Skeletal muscle tissue (tissue), 4 donors: ENCODE measurements around the gene KLF17. TPM values are rescaled to one million over a fixed set of nuclear protein-coding genes. Genes with fewer than 3 reads are reported as not detected.

Experiments
- H3K27ac ChIP-seq: one replicate; pipeline ENCODE4 v1.7.0; 2013; ENCODE audit warnings: mild to moderate bottlenecking, low read depth, low read length, inconsistent platforms
- H3K27me3 ChIP-seq, 3 donors: one replicate each; pipeline ENCODE4 v1.7.0; 2013; ENCODE audit warnings: low read length in 3 of 3; ENCODE audit not compliant: control insufficient read depth in 3 of 3, insufficient read depth in 3 of 3
- H3K36me3 ChIP-seq, 3 donors: one replicate each; pipeline ENCODE4 v1.7.0; 2013; ENCODE audit warnings: low read length in 3 of 3; ENCODE audit not compliant: control insufficient read depth in 3 of 3, insufficient read depth in 3 of 3
- H3K4me1 ChIP-seq, 3 donors: one replicate each; pipeline ENCODE4 v1.7.0; 2013; ENCODE audit warnings: low read length in 3 of 3, mild to moderate bottlenecking in 3 of 3; ENCODE audit not compliant: control insufficient read depth in 3 of 3, insufficient read depth in 3 of 3
- H3K4me3 ChIP-seq, 3 donors: one replicate each; pipeline ENCODE4 v1.7.0; 2013; ENCODE audit warnings: low read length in 3 of 3
- H3K9ac ChIP-seq, 3 donors: one replicate each; pipeline ENCODE4 v1.7.0; 2013; ENCODE audit warnings: low read length in 3 of 3, mild to moderate bottlenecking in 3 of 3, moderate library complexity in 2 of 3, low read depth in 1 of 3
- H3K9me3 ChIP-seq, 3 donors: one replicate each; pipeline ENCODE4 v1.7.0; 2013; ENCODE audit warnings: low read length in 3 of 3; ENCODE audit not compliant: control insufficient read depth in 3 of 3
- total RNA-seq: library from RNA; depleted of rRNA; stranded (reverse); fragments of >200 nt; gene quantifications from one replicate; pipeline ENCODE4 v1.2.3, GENCODE V29; 2014
- donor health status: Osteomylitis.

Gene KLF17
- total RNA-seq, 1 donor from 2014 or later = under 0.01 TPM

DNA sequence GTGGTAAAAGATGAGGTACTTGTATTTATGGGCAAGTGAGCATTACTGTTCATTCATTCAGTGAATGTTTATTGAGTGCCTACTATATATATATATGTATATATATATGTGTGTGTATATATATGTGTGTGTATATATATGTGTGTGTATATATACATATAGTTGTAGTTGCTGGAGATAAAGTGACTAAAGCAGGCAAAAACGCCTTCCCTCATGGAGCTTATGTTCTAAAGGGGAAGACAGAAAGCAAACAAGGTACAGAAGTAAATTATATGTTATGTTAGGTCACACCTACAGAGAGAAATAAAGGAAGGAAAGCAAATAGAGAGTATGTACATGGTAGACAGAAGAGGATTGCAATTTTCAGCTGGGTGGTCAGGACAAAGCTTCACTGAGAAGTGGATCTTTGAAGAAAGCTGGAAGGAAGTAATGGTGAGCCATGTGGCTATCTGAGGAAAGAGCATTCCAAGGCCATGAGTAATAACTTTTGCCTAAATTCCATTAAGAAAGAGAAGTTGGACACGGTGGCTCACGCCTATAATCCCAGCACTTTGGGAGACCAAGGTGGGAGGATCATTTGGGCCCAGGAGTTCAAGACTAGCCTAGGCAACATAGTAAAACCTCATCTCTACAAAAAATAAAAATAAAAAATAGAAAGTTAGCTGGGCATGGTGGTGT lies 33.5 kb upstream of the KLF17 start:
- no peaks in the 10 kb centered on the region for H3K4me1 ChIP-seq
- no peaks in the 10 kb centered on the region for H3K36me3 ChIP-seq
- no peaks in the 10 kb centered on the region for H3K9me3 ChIP-seq
- H3K27me3 ChIP-seq = peaks cover 0 to 6% (median 6%) of the 10 kb centered on the region in 3 donors
- no peak overlapping the region for H3K4me3 ChIP-seq
- no peak overlapping the region for H3K27ac ChIP-seq
- no peak overlapping the region for H3K9ac ChIP-seq

DNA sequence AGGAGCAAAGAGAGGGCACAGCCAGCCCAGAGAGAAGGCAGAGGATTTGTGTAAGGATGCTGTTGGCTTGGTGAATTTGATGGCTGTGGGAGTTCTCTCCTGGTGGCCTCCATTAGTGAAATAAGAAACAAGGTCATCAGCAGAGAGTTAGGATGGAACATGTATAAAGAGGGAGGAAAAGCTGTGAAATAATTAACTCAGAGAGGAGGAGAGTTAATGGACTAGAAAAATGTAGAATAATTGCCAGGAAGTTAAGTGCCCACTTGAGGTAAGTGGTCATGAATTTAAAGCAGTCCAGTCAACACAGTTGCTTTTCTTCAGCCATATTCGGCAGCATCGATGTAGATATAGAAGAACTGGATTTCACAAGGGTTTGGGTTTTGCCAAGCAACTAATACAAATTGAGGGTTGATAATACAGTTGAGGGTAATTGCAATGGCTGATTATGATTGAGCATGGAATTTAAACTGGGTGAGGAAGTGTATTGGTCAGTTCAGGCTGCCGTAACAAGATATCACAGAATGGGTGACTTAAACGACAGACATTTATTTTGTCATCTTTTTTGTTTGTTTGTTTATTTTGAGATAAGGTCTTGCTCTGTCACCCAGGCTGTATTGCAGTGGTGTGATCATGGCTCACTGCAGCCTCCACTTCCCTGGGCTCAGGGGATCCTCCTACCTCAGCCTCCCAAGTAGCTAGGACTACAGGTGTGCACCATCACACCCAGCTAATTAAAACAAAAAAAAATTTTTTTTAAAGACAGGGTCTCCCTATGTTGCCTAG lies 31.7 kb upstream of the KLF17 start:
- H3K36me3 ChIP-seq = no peaks in the 10 kb centered on the region

DNA sequence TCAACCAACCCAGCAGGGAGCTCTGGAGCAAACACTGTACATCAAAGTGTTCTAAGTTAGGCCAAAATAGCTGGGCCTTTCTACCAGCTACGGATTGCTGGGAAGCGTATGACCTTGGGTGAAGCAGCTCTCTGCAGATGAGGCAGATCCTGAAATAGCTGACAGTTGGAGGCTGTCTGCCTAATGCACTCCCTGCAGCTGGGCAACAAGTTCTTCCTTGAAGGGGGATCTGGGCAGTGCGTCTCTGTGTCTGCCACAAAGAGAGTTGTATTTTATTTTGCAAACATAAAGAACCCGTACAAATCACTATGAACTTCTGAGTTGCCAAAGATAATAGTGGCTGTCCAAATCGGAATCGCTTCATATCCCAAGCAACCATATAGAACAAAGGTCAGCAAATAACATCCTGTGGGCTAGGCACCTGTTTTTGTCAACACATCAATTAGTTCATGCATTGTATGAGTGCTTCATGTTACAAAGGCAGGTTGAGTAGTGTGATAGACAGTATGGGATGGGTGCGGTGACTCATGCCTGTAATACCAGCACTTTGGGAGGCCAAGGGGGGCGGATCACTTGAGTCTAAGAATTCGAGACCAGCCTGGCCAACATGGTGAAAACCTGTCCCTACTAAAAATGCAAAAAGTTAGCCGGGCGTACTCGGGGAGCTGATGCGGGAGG lies 29.1 kb upstream of the KLF17 start:
- H3K4me1 ChIP-seq = no peaks in the 10 kb centered on the region
- no peaks in the 10 kb centered on the region for H3K36me3 ChIP-seq
- no peak overlapping the region for H3K9ac ChIP-seq
- H3K4me3 ChIP-seq = no peak overlapping the region
- no peak overlapping the region for H3K27ac ChIP-seq
- H3K9me3 ChIP-seq = no peaks in the 10 kb centered on the region
- H3K27me3 ChIP-seq = no peaks in the 10 kb centered on the region

More for the DNA sequence above, 31.7 kb upstream of the KLF17 start:
- H3K4me1 ChIP-seq = no peaks in the 10 kb centered on the region
- no peaks in the 10 kb centered on the region for H3K9me3 ChIP-seq
- peaks cover 0 to 6% (median 2%) of the 10 kb centered on the region in 3 donors for H3K27me3 ChIP-seq
- no peak overlapping the region for H3K9ac ChIP-seq
- H3K27ac ChIP-seq = no peak overlapping the region
- H3K4me3 ChIP-seq = no peak overlapping the region

DNA sequence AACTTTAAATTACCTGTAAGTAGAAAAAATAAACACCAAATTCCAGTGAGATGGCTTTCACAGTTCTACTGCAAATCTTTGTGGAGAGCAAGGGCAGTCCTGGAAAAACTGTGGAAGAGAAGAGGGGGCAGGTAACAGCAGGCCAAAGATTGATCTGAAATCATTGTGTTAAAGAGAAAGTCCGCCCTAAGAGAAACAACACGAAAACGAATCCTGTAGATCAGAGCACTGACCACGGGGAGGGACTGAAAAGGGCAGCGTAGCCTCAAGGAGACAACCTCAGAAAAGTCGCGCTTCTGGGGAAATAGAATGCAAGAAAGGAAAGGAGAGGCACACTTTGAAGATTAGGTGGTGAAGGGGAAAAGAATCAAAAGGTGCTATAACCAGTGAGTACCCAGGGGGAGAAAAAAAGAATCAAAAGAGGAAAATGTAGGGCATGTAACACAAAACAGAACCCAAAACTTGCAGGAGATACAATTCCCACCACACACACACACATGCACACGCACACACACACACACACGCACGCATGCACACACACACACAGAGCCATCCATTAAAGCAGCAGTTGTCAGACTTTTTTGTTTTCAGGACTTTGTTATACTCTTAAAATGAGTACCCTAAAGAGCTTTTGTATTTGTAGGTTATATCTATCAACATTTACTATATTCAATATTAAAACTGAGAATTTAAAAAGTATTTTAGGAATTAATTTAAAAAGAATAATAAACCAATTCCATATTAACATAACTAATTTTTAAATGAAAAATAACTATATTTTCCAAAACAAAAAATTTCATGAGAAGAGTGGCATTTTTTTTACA lies 28.0 kb upstream of the KLF17 start:
- Histone ChIP-seq H3K27me3 (no peaks in the 10 kb centered on the region), H3K9me3 (no peaks in the 10 kb centered on the region)

DNA sequence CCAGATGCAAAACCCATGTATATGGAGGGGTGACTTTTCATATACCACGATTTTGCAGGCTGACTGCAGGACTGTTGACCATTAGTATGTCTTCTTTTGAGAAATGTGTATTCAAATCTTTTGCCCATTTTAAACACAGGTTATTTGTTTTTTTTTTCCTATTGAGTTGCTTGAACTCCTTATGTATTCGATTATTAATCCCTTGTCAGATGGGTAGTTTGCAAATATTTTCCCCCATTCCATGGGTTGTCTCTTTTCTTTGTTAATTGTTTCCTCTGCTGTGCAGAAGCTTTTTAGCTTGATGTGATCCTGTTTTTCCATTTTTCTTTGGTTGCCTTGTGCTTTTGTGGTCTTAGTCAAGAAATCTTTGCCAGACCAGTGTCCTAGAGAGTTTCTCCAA lies 24.6 kb upstream of the KLF17 start:
- Histone ChIP-seq H3K4me3 (no peak overlapping the region), H3K27me3 (no peaks in the 10 kb centered on the region), H3K36me3 (no peaks in the 10 kb centered on the region), H3K27ac (no peak overlapping the region), H3K4me1 (no peaks in the 10 kb centered on the region), H3K9me3 (no peaks in the 10 kb centered on the region), H3K9ac (no peak overlapping the region)

More for the DNA sequence above, 28.0 kb upstream of the KLF17 start:
- Histone ChIP-seq H3K27ac (no peak overlapping the region), H3K4me1 (no peaks in the 10 kb centered on the region), H3K4me3 (no peak overlapping the region), H3K9ac (no peak overlapping the region), H3K36me3 (no peaks in the 10 kb centered on the region)

DNA sequence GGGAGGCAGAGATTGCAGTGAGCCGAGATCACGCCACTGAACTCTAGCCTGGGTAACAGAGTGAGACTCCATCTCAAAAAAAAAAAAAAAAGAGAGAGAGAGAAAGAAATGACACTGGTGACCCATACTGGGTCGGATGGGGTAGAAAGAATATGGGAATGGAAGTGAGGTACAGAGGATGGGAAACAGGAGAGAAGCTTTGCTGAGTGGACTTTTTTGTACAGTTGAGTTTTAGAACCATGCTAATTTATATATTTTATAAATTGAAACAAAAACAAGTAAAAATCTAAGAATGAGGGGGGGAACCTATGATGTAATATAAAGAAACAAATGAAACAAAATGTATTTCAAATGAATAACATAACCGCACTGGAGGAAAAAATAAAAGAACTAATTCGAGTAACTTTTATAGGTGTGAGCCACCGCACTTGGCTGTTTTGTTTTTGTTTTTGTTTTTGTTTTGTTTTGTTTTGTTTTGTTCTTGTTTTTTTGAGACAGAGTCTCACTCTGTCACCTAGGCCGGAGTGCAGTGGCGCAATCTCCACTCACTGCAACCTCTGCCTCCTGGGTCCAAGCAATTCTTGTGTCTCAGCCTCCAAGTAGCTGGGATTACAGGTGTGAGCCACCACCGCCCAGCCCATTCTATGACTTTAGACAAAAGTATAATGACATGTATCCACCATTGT lies 18.3 kb upstream of the KLF17 start:
- Histone ChIP-seq H3K27me3 (peaks cover 0 to 19% (median 10%) of the 10 kb centered on the region in 3 donors), H3K4me3 (no peak overlapping the region), H3K36me3 (no peaks in the 10 kb centered on the region), H3K4me1 (no peaks in the 10 kb centered on the region), H3K9ac (no peak overlapping the region), H3K9me3 (no peaks in the 10 kb centered on the region), H3K27ac (no peak overlapping the region)

DNA sequence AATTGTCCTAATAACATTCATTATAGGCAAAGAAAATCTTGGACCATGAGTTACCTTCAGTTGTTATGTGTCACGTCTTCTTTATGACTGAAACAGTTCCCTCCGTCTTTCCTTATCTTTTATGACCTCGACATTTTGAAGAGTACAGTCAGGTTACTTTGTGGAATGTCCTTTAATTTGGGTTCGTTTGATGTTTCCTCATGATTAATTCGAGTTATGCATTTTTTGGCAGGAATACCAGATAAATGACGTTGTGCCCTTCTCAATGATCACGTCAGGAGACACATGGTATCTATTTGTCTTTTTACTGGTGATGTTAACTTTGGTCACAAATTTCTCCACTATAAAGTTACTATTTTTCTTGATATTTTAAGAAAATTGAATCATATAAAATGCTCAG lies 17.3 kb upstream of the KLF17 start:
- no peak overlapping the region for H3K27ac ChIP-seq
- no peak overlapping the region for H3K9ac ChIP-seq
- H3K36me3 ChIP-seq = no peaks in the 10 kb centered on the region
- H3K9me3 ChIP-seq = no peaks in the 10 kb centered on the region
- peaks cover 7 to 20% (median 16%) of the 10 kb centered on the region in 3 donors for H3K27me3 ChIP-seq
- no peaks in the 10 kb centered on the region for H3K4me1 ChIP-seq
- H3K4me3 ChIP-seq = no peak overlapping the region

DNA sequence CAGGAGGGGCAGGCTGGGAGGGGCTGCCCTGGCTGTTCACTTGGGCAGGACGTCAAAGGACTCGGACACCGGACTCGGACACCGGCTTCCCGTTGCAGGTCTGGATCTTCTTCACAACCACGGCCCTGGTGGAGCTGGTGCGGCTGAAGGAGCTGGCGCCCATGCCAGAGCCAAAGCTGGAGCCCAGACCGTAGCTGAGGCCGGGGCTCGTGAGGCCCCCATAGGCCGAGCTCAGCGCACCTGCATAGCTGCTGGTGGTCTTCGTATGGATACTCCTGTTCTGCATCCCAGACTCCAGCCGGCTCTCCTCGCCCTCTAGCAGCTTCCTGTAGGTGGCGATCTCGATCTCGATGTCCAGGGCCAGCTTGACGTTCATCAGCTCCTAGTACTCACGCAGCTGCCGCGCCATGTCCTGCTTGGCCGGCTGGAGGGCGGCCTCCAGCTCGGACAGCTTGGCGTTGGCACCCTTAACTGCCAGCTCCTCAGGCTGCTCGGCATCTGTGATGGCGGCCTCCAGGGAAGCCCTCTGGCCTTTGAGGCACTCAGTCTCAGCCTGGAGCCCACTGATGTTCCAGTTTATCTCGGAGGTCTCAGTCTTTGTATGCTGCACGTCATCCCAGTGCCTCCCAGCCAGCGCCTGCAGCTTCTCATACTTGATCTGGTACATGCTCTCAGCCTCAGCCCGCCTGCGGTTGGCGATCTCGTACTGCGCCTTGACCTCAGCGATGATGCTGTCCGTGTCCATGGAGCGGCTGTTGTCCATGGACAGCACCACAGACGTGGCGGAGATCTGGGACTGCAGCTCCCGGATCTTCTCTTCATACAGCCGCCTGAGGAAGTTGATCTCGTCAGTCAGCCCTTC lies 15.1 kb upstream of the KLF17 start:
- Histone ChIP-seq H3K27ac (no peak overlapping the region), H3K36me3 (no peaks in the 10 kb centered on the region), H3K4me3 (no peak overlapping the region), H3K4me1 (no peaks in the 10 kb centered on the region), H3K9ac (no peak overlapping the region), H3K9me3 (no peaks in the 10 kb centered on the region), H3K27me3 (peaks cover 16 to 20% (median 16%) of the 10 kb centered on the region in 3 donors)
